Activated CD8-positive, alpha-beta memory T cell treated with anti-CD3 and anti-CD28 coated beads, Interleukin-2, amount 50 U/mL, for 4 hours (primary cell): ENCODE results near the gene BMP5.
"Not testable (repeated sequence)": the region's sequence is repeated elsewhere in the genome, so short reads cannot be mapped to it uniquely, and the experiment has no call there.

ENCODE experiments used
- DNase-seq: peaks from one replicate; pipeline ENCODE4 v3.0.0-alpha.2; 2020

The BMP5 gene

GRCh38 chr6:55875400-55875799 is at the start of gene BMP5:
Gene BMP5 (minus strand): TSS chr6:55875590. CDS start chr6:55874865, 725 bp downstream.
- no peak for DNase-seq

GRCh38 chr6:55922406-55922805 is 47.0 kb upstream of the BMP5 start:
- no peak for DNase-seq

GRCh38 chr6:55919716-55920308 is 44.4 kb upstream of the BMP5 start:
- DNase-seq = no peak

- DNase-seq = no peak
These were observed 43.2 kb upstream of the BMP5 start for GRCh38 chr6:55918639-55919038.

- DNase-seq = no peak
These were observed 42.5 kb upstream of the BMP5 start for GRCh38 chr6:55917751-55918415.

GRCh38 chr6:55916188-55916587 is 40.8 kb upstream of the BMP5 start:
- DNase-seq = no peak

GRCh38 chr6:55913228-55914195 is 38.1 kb upstream of the BMP5 start:
- DNase-seq = no peak

- DNase-seq = not testable (repeated sequence)
These were observed 35.1 kb upstream of the BMP5 start for GRCh38 chr6:55910466-55910865.

GRCh38 chr6:55909911-55910310 is 34.5 kb upstream of the BMP5 start:
- DNase-seq = not testable (repeated sequence)

- no peak for DNase-seq
These were observed 27.4 kb upstream of the BMP5 start for GRCh38 chr6:55902796-55903195.

- DNase-seq = no peak
These were observed 26.4 kb upstream of the BMP5 start for GRCh38 chr6:55901765-55902270.

- no peak for DNase-seq
These were observed 23.0 kb upstream of the BMP5 start for GRCh38 chr6:55898342-55898741.

- DNase-seq = no peak
These were observed 22.0 kb upstream of the BMP5 start for GRCh38 chr6:55897346-55897745.

GRCh38 chr6:55895972-55896730 is 20.8 kb upstream of the BMP5 start:
- no peak for DNase-seq

- DNase-seq = no peak
These were observed 17.5 kb upstream of the BMP5 start for GRCh38 chr6:55892749-55893357.

- DNase-seq = no peak
These were observed 13.5 kb upstream of the BMP5 start for GRCh38 chr6:55888917-55889316.

GRCh38 chr6:55886185-55886836 is 10.9 kb upstream of the BMP5 start:
- DNase-seq = no peak

- no peak for DNase-seq
These were observed 7.6 kb upstream of the BMP5 start for GRCh38 chr6:55882718-55883569.

GRCh38 chr6:55877283-55877682 is 1.9 kb upstream of the BMP5 start:
- DNase-seq = no peak

- no peak for DNase-seq
These were observed 1.1 kb downstream of the BMP5 start for GRCh38 chr6:55874316-55874715.

- no peak for DNase-seq
These were observed 2.5 kb downstream of the BMP5 start for GRCh38 chr6:55872866-55873265.
